ENCODE measurements around the gene RNF6.

The RNF6 gene

GRCh38 chr13:26225896-26226617 lies 3.9 kb upstream of the RNF6 start:
- DNase-seq, result no peak

DNA sequence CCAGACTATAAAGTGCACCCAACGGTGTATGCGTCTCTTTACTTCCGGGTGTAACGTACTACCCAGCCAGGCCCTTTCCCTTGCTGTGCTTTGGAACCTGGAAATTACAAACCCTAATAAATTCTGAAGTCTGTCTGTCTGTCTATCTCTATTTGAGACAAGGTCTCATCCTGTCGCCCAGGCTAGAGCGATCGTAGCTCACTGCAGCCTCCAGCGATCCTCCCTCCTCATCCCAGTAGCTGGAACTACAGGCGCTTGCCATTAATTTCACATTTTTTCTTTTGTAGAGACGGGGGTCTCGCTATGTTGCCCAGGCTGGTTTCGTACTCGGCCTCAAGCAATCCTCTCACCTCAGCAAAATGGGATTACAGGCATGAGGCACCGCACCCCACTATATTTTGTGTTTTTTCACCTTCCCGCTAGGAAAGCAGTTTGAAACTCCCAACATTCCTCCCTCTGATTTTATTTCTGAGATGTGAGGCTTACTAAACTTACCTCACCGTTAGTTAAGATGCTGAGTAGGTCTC lies 469 bp upstream of the RNF6 start:
- no peak for DNase-seq

GRCh38 chr13:26221399-26221720 lies 754 bp downstream of the RNF6 start:
- no peak for DNase-seq

GRCh38 chr13:26220575-26220974 lies 1.5 kb downstream of the RNF6 start:
- no peak for DNase-seq

DNA sequence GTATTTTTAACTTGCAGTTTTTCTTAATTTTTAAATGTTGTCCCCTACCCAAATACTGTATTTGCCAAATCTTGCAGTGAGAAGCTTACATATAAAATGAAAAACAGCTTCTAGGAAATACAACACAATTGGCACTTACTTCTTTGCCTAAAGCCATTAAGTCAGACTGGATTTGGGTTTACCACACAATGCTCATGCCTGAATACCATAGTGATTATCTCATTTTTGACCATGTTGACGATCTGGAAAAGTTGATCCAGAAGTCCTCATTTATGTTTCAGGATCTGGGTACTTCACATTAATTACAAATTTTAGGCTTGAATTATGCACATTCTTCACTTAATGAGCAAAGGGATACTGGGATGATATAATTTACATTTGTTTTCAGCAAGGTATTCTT lies 2.4 kb downstream of the RNF6 start:
- DNase-seq, result no peak

DNA sequence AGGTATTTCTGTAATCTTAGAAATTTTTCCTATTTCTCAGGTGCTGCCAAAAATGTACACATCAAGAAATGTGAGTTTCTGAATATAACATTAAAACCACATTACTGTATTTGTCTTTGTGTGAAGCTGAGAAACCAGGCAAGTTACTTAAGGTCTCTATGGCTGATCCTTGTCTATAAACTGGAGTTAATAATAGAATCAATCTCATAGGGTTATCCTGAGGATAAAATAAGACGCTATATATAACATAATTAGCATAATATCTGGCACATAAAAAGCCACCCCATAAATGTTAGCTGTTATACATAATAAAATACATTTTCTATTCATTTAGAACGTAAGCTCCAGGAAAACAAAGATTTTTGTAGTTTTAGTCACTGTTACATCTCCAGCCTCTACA lies 6.1 kb downstream of the RNF6 start:
- DNase-seq, result no peak

GRCh38 chr13:26213982-26214381 lies 8.1 kb downstream of the RNF6 start:
- no peak for DNase-seq

- no peak for DNase-seq
These were observed 8.8 kb downstream of the RNF6 start for GRCh38 chr13:26213345-26213744.

DNA sequence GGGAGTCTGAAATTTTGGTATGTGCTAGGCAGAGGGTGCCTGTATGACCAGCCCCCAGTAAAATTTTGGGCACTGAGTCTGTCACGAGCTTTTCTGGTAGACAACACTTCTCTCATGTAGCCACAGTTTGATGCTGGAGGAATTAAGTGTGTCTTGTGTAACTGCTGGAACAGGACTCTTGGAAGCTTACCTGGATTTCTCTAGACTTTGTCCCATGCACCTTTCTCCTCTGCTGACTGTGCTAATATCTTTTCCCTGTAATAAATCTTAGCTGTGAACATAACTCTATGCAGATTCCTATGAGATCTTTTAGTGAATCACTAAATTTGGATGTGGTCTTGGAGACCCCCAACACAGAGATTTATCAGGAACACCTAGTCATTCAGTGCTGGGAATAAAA lies 13.8 kb downstream of the RNF6 start:
- no peak for DNase-seq

GRCh38 chr13:26202365-26202972 lies 19.6 kb downstream of the RNF6 start:
- no peak for DNase-seq

GRCh38 chr13:26200811-26201210 lies 21.3 kb downstream of the RNF6 start:
- DNase-seq, result no peak

- DNase-seq, result no peak
These were observed 24.0 kb downstream of the RNF6 start for GRCh38 chr13:26198116-26198515.

DNA sequence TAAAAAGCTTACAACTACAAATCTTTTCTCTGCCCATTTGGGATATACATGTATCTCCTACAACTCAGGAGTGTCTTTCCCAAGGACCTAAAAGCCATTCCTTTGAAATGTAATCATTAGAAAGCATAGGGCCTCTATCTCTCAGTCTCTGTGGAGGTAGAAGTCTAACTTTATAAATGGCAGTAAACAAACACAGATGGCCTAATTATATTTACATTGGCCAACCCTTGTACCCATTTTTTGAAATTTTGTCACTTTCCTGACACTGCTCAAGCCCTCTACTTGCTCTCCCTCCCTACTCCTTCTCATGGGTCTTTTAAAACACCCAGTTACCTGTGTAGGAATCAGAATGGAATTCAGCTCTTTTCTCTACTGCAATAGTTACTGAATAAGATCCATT lies 24.8 kb downstream of the RNF6 start:
- no peak for DNase-seq

DNA sequence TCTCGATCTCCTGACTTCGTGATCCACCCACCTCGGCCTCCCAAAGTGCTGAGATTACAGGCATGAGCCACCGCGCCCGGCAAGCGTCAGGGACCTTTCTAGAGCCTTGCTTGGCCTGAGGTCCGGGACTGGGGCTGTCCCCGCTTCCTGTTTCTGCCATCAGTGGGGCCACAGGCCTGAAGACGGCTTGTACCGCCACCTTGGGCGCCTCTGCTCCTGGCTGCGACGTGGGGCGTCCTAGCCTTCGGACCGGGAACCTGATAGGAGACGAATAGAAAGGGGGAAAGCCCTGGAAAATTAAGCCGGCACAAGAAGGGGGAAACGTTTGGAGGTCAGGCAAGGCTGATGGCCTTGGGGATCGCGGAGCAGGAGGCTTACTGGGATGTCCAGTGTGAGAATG lies 35.1 kb downstream of the RNF6 start:
- DNase-seq, result no peak

DNA sequence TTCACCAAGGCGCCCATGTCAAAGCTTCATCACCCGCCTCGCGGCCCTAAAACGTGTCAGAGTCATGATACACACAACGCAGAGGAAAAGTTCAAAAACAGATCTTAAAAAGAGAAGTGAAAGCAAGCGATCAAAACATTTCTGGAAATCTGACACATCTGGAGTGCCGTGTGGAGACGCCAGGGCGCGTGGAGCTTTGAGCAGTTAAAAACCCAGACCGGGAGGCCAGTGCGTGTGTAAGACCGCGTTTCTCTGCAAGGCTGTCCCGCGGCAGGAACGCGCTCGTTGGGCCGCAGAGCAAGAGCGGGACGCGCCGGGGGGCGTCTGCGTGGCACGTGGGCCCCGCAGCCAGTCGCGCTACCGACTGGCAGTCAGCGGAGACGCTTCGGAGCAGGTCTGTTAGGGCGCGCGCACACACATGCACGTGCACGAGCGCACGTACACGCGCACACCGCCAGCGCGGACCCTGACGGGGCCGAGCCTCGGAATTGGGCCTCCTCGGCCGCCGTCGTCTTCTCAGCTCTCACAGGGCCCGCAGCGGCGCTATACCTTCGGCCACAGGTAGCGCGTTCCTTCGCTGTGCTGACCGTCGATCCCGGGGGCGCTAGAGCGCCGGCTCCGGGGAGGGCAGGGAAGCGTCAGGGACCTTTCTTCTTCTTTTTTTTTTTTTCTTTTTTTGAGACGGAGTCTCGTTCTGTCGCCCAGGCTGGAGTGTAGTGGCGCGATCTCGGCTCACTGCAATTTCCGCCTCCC lies 35.8 kb downstream of the RNF6 start:
- DNase-seq, result peak; percentile 60

- DNase-seq, result no peak
These were observed 36.4 kb downstream of the RNF6 start for GRCh38 chr13:26185720-26186117.

GRCh38 chr13:26184791-26185250 lies 37.3 kb downstream of the RNF6 start:
- DNase-seq, result peak; percentile 4

- DNase-seq, result no peak
These were observed 38.7 kb downstream of the RNF6 start for GRCh38 chr13:26183416-26183815.

- no peak for DNase-seq
These were observed 42.8 kb downstream of the RNF6 start for GRCh38 chr13:26179344-26179743.

DNA sequence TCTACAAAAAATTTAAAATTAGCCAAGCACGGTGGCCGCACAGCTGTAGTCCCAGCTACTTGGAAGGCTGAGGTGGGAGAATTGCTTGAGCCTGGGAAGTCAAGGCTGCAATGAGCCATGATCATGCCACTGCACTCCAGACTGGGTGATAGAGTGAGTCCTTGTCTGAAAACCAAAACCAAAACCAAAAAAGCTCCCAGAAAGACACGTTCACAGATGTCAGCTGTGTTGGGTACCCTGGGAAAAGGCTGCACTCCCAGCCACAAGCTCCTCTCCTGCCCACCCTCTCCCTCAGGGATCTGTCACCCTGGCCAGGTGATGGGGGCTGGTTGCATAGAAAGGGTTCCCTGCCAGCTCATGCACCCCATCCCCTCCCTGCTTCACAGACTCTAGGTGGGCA lies 53.3 kb downstream of the RNF6 start:
- DNase-seq, result no peak

DNA sequence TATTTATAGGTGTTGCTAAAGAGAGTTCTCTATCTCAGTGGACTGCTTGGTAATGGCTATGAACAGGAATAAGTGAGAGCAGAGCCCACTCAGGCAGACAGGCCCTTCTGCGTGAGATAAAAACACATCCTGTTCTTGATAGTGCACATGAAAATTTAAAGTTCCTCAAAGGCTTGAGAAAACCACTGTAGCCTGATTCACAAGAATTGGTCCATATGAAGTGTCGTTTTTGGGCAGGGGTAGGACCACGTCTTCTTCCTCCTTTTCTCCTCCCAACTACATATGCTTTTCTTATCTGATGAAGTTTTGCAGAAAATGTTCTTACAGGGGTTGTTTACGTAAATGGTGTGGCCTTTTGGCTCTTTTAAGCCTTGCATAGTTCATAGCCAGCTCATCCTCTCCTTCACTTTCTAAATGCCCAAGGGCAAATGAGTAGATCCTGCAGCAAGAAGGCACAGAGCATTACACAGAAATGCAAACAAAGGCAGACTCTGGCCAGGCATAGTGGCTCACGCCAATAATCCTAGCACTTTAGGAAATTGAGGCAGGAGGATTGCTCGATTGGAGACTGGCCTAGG lies 53.8 kb downstream of the RNF6 start:
- DNase-seq, result no peak

DNA sequence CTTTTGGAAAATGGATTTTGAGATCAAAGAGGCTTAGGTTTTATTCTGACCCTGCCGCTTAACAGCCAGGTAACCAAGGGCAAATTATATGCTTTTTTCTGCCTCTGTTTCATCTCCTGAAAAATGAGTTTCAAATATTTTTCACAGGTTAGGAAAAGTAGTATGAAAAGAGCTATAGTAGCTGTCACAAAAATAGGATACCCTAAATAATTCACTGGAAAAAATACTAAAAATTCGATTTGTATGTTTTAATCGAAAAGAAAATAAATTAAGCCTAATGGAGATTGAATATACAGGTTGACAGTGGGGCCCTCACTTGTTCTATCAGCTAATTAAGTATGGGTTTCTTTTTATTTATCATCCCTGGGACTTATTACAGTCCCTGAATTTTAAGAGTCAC lies 58.3 kb downstream of the RNF6 start:
- DNase-seq, result no peak
